ENCODE measurements around the gene CHML. TPM values are rescaled to one million over a fixed set of nuclear protein-coding genes. Genes with fewer than 3 reads are reported as not detected.
A peak's percentile ranks its signal among the peaks of the same experiment; 100 is the strongest.
"Not testable (repeated sequence)": the region's sequence is repeated elsewhere in the genome, so short reads cannot be mapped to it uniquely, and the experiment has no call there.

CHML gene
- total RNA-seq (2014; rRNA removed; shearing (Covaris generic)), result 61.6 and 70.9 TPM in 2 replicates
- 77.6 and 111 TPM in 2 replicates for polyA plus RNA-seq (2014; cell fraction: nucleus; rRNA removed)

- peak; percentile 95 for DNase-seq (ENCODE audit: extremely low read depth, low read depth)
Observed at GRCh38 chr1:241640149-241640866, at the start of gene CHML, which contains the start of gene OPN3. Gene CHML, minus strand, starts transcription at chr1:241640369. Its CDS starts 4,603 bp downstream, at chr1:241635766. Gene OPN3, minus strand, starts transcription at chr1:241640369. Its CDS starts 115 bp downstream, at chr1:241640254.

- peak; percentile 47 for DNase-seq (ENCODE audit: extremely low read depth, low read depth)
Observed at GRCh38 chr1:241688940-241689368, 48.8 kb upstream of the CHML start.

GRCh38 chr1:241684108-241684507 is 43.9 kb upstream of the CHML start:
- DNase-seq (ENCODE audit: extremely low read depth, low read depth), result no peak

GRCh38 chr1:241682921-241683320 is 42.8 kb upstream of the CHML start:
- DNase-seq (ENCODE audit: extremely low read depth, low read depth), result no peak

- DNase-seq (ENCODE audit: extremely low read depth, low read depth), result not testable (repeated sequence)
Observed at GRCh38 chr1:241681861-241682448, 41.8 kb upstream of the CHML start.

- DNase-seq (ENCODE audit: extremely low read depth, low read depth), result no peak
Observed at GRCh38 chr1:241679961-241680360, 39.8 kb upstream of the CHML start.

GRCh38 chr1:241679404-241679803 is 39.2 kb upstream of the CHML start:
- no peak for DNase-seq (ENCODE audit: extremely low read depth, low read depth)

GRCh38 chr1:241678536-241678935 is 38.4 kb upstream of the CHML start:
- DNase-seq (ENCODE audit: extremely low read depth, low read depth), result no peak

GRCh38 chr1:241677201-241677600 is 37.0 kb upstream of the CHML start:
- no peak for DNase-seq (ENCODE audit: extremely low read depth, low read depth)

- DNase-seq (ENCODE audit: extremely low read depth, low read depth), result no peak
Observed at GRCh38 chr1:241675983-241676382, 35.8 kb upstream of the CHML start.

- no peak for DNase-seq (ENCODE audit: extremely low read depth, low read depth)
Observed at GRCh38 chr1:241674805-241675384, 34.7 kb upstream of the CHML start.

- no peak for DNase-seq (ENCODE audit: extremely low read depth, low read depth)
Observed at GRCh38 chr1:241672301-241672700, 32.1 kb upstream of the CHML start.

- no peak for DNase-seq (ENCODE audit: extremely low read depth, low read depth)
Observed at GRCh38 chr1:241666419-241666818, 26.2 kb upstream of the CHML start.

GRCh38 chr1:241660424-241660972 is 20.3 kb upstream of the CHML start:
- no peak for DNase-seq (ENCODE audit: extremely low read depth, low read depth)

GRCh38 chr1:241659016-241659415 is 18.8 kb upstream of the CHML start:
- DNase-seq (ENCODE audit: extremely low read depth, low read depth), result not testable (repeated sequence)

- no peak for DNase-seq (ENCODE audit: extremely low read depth, low read depth)
Observed at GRCh38 chr1:241658081-241658793, 18.1 kb upstream of the CHML start.

GRCh38 chr1:241654641-241655040 is 14.5 kb upstream of the CHML start:
- no peak for DNase-seq (ENCODE audit: extremely low read depth, low read depth)

- DNase-seq (ENCODE audit: extremely low read depth, low read depth), result no peak
Observed at GRCh38 chr1:241654019-241654418, 13.8 kb upstream of the CHML start.

GRCh38 chr1:241652012-241652411 is 11.8 kb upstream of the CHML start, which contains the start of gene WDR64:
Gene WDR64, plus strand, starts transcription at chr1:241652281. Its CDS starts 204 bp downstream, at chr1:241652485.
- DNase-seq (ENCODE audit: extremely low read depth, low read depth), result no peak

GRCh38 chr1:241648159-241648558 is 8.0 kb upstream of the CHML start:
- no peak for DNase-seq (ENCODE audit: extremely low read depth, low read depth)

GRCh38 chr1:241647658-241648057 is 7.5 kb upstream of the CHML start:
- DNase-seq (ENCODE audit: extremely low read depth, low read depth), result no peak
